ENCODE data around the gene C19orf85.

- no peak for TF ChIP-seq CTCF (IDR thresholded peaks at IDR 0.05)
- no peak for TF ChIP-seq POLR2AphosphoS5 (IDR thresholded peaks at IDR 0.05; ENCODE audit: low read depth, low read length)
- TF ChIP-seq REST (IDR thresholded peaks at IDR 0.05; ENCODE audit: insufficient read depth in 1 of 2, low read depth in 2 of 2, low read length in 1 of 2), result no peak
- TF ChIP-seq SIN3A (IDR thresholded peaks at IDR 0.05; ENCODE audit: borderline replicate concordance, insufficient read depth, low read depth, low read length), result no peak
Measured at GRCh38 chr19:55481148-55481793, 16.7 kb upstream of the C19orf85 start.
